ENCODE results near the gene EDN1.

EDN1 gene

GRCh38 chr6:12312736-12313135, 22.6 kb downstream of the EDN1 start:
- H3K27me3 ChIP-seq (ENCODE audit: insufficient read depth, poor library complexity, severe bottlenecking): peaks cover 2% of the 10 kb centered on the region
- H3K27ac ChIP-seq (replicated peaks): no peak overlapping the region
- no peak overlapping the region for H3K4me3 ChIP-seq (replicated peaks; ENCODE audit: insufficient read depth, low read length)
- no peak for DNase-seq (ENCODE audit: low read depth in 1 of 2, low spot score in 1 of 2)
- no peak for TF ChIP-seq REST (IDR thresholded peaks at IDR 0.05; ENCODE audit: insufficient replicate concordance, low read depth)
- no peak for TF ChIP-seq CTCF (IDR thresholded peaks at IDR 0.05; ENCODE audit: insufficient read depth, low read length)
- no peak for TF ChIP-seq POLR2AphosphoS5 (IDR thresholded peaks at IDR 0.05; ENCODE audit: low read depth)
- TF ChIP-seq SPI1 (IDR thresholded peaks at IDR 0.05; ENCODE audit: borderline replicate concordance, low read depth): no peak
- no peak for TF ChIP-seq GABPA (IDR thresholded peaks at IDR 0.05; ENCODE audit: low read depth)

- H3K27ac ChIP-seq (replicated peaks): no peak overlapping the region
- no peak overlapping the region for H3K4me3 ChIP-seq (replicated peaks; ENCODE audit: insufficient read depth, low read length)
- H3K27me3 ChIP-seq (ENCODE audit: insufficient read depth, poor library complexity, severe bottlenecking): peaks cover 2% of the 10 kb centered on the region
- DNase-seq (ENCODE audit: low read depth in 1 of 2, low spot score in 1 of 2): no peak
- TF ChIP-seq GABPA (IDR thresholded peaks at IDR 0.05; ENCODE audit: low read depth): no peak
- no peak for TF ChIP-seq SPI1 (IDR thresholded peaks at IDR 0.05; ENCODE audit: borderline replicate concordance, low read depth)
- no peak for TF ChIP-seq REST (IDR thresholded peaks at IDR 0.05; ENCODE audit: insufficient replicate concordance, low read depth)
- TF ChIP-seq POLR2AphosphoS5 (IDR thresholded peaks at IDR 0.05; ENCODE audit: low read depth): no peak
- no peak for TF ChIP-seq CTCF (IDR thresholded peaks at IDR 0.05; ENCODE audit: insufficient read depth, low read length)
Observed at GRCh38 chr6:12313306-12313991, 23.3 kb downstream of the EDN1 start.

GRCh38 chr6:12313992-12314589, 23.9 kb downstream of the EDN1 start:
- TF ChIP-seq GABPA (IDR thresholded peaks at IDR 0.05; ENCODE audit: low read depth) (no peak), REST (IDR thresholded peaks at IDR 0.05; ENCODE audit: insufficient replicate concordance, low read depth) (no peak), SPI1 (IDR thresholded peaks at IDR 0.05; ENCODE audit: borderline replicate concordance, low read depth) (no peak), POLR2AphosphoS5 (IDR thresholded peaks at IDR 0.05; ENCODE audit: low read depth) (no peak), CTCF (IDR thresholded peaks at IDR 0.05; ENCODE audit: insufficient read depth, low read length) (no peak)
- Histone ChIP-seq H3K27ac (replicated peaks) (no peak overlapping the region), H3K4me3 (replicated peaks; ENCODE audit: insufficient read depth, low read length) (no peak overlapping the region), H3K27me3 (ENCODE audit: insufficient read depth, poor library complexity, severe bottlenecking) (peaks cover 2% of the 10 kb centered on the region)
- no peak for DNase-seq (ENCODE audit: low read depth in 1 of 2, low spot score in 1 of 2)

Measured in HL-60 (cell line).